ENCODE results near the gene IL20RA.
A peak's percentile ranks its signal among the peaks of the same experiment; 100 is the strongest.
"Not testable (repeated sequence)": the region's sequence is repeated elsewhere in the genome, so short reads cannot be mapped to it uniquely, and the experiment has no call there.

Gene IL20RA

GRCh38 chr6:137084865-137085617 lies 40.3 kb upstream of the IL20RA start:
- DNase-seq (ENCODE audit: low spot score): no peak
- in situ Hi-C loops (cut with MboI; ENCODE audit: low sequenced_read_pairs, unreplicated experiment): loop anchor here (10.0 kb wide), 1 partner anchor 560 kb away; no protein-coding TSS in a partner anchor
- TF ChIP-seq CTCF (IDR thresholded peaks at IDR 0.05; ENCODE audit: borderline replicate concordance, control extremely low read depth, extremely low read depth, insufficient read depth, missing control alignments): no peak

GRCh38 chr6:137084090-137084489 lies 39.3 kb upstream of the IL20RA start:
- in situ Hi-C loops (cut with MboI; ENCODE audit: low sequenced_read_pairs, unreplicated experiment): loop anchor here (10.0 kb wide), 1 partner anchor 561 kb away; no protein-coding TSS in a partner anchor
- no peak for TF ChIP-seq CTCF (IDR thresholded peaks at IDR 0.05; ENCODE audit: borderline replicate concordance, control extremely low read depth, extremely low read depth, insufficient read depth, missing control alignments)

GRCh38 chr6:137081997-137082396 lies 37.2 kb upstream of the IL20RA start:
- no peak for DNase-seq (ENCODE audit: low spot score)
- no peak for TF ChIP-seq CTCF (IDR thresholded peaks at IDR 0.05; ENCODE audit: borderline replicate concordance, control extremely low read depth, extremely low read depth, insufficient read depth, missing control alignments)
- in situ Hi-C loops (cut with MboI; ENCODE audit: low sequenced_read_pairs, unreplicated experiment): loop anchor here (10.0 kb wide), 1 partner anchor 563 kb away; no protein-coding TSS in a partner anchor

More at GRCh38 chr6:137084090-137084489, 39.3 kb upstream of the IL20RA start:
- no peak for DNase-seq (ENCODE audit: low spot score)

- TF ChIP-seq CTCF (IDR thresholded peaks at IDR 0.05; ENCODE audit: borderline replicate concordance, control extremely low read depth, extremely low read depth, insufficient read depth, missing control alignments): no peak
- in situ Hi-C loops (cut with MboI; ENCODE audit: low sequenced_read_pairs, unreplicated experiment): loop anchor here (10.0 kb wide), 1 partner anchor 564 kb away; no protein-coding TSS in a partner anchor
- no peak for DNase-seq (ENCODE audit: low spot score)
These were observed 35.9 kb upstream of the IL20RA start for GRCh38 chr6:137080711-137081110.

- peak; percentile 77 for TF ChIP-seq CTCF (IDR thresholded peaks at IDR 0.05; ENCODE audit: borderline replicate concordance, control extremely low read depth, extremely low read depth, insufficient read depth, missing control alignments)
- in situ Hi-C loops (cut with MboI; ENCODE audit: low sequenced_read_pairs, unreplicated experiment): no loop called here
- DNase-seq (ENCODE audit: low spot score): peak; percentile 64
These were observed 31.7 kb upstream of the IL20RA start for GRCh38 chr6:137076277-137077068.

- DNase-seq (ENCODE audit: low spot score); in situ Hi-C loops (cut with MboI; ENCODE audit: low sequenced_read_pairs, unreplicated experiment): not testable (repeated sequence)
These were observed 31.0 kb upstream of the IL20RA start for GRCh38 chr6:137075790-137076189.

DNA sequence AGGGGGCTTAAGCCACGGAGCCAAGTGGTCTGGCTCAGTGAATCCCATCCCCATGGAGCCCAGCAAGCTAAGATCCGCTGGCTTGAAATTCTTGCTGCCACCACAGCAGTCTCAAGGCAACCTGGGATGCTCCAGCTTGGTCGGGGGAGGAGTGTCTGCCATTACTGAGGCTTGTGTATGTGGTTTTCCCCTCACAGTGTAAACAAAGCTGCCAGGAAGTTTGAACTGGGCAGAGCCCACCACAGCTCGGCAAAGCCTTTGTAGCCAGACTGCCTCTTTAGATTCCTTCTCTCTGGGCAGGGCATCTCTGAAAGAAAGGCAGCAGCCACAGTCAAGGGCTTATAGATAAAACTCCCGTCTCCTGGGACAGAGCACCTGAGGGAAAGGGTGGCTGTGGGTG lies 25.5 kb upstream of the IL20RA start:
- in situ Hi-C loops (cut with MboI; ENCODE audit: low sequenced_read_pairs, unreplicated experiment): no loop called here
- TF ChIP-seq CTCF (IDR thresholded peaks at IDR 0.05; ENCODE audit: borderline replicate concordance, control extremely low read depth, extremely low read depth, insufficient read depth, missing control alignments): no peak
- DNase-seq (ENCODE audit: low spot score): no peak

Data from GM13976 (cell line).